Ovary (tissue), 3 donors: Measurements from ENCODE around the gene DLEC1.

Experiments
- POLR2A ChIP-seq: fragments of 450-650 bp; IDR thresholded peaks from one replicate; pipeline ENCODE4 v1.6.1; 2017; ENCODE audit warnings: antibody characterized with exemption, mild to moderate bottlenecking, moderate library complexity
- TF ChIP-seq, protein P1 (sequence below), 3 donors: fragments of 450-650 bp in 2 of 3; fragments of 200-600 bp in 1 of 3; IDR thresholded peaks; one replicate each; pipeline versions ENCODE4 v1.5.1 to v1.8.0; 2016 to 2022; ENCODE audit warnings: antibody characterized with exemption in 3 of 3, mild to moderate bottlenecking in 1 of 3
- donor health status: DM: no; HTN: no; CAD: no.

GRCh38 chr3:38021196-38021595, 17.8 kb upstream of the DLEC1 start:
- TF ChIP-seq, protein P1, sequence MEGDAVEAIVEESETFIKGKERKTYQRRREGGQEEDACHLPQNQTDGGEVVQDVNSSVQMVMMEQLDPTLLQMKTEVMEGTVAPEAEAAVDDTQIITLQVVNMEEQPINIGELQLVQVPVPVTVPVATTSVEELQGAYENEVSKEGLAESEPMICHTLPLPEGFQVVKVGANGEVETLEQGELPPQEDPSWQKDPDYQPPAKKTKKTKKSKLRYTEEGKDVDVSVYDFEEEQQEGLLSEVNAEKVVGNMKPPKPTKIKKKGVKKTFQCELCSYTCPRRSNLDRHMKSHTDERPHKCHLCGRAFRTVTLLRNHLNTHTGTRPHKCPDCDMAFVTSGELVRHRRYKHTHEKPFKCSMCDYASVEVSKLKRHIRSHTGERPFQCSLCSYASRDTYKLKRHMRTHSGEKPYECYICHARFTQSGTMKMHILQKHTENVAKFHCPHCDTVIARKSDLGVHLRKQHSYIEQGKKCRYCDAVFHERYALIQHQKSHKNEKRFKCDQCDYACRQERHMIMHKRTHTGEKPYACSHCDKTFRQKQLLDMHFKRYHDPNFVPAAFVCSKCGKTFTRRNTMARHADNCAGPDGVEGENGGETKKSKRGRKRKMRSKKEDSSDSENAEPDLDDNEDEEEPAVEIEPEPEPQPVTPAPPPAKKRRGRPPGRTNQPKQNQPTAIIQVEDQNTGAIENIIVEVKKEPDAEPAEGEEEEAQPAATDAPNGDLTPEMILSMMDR (IDR thresholded peaks at IDR 0.05), result no peak
- no peak for TF ChIP-seq POLR2A
